GM21515 (cell line): ENCODE data around the gene YTHDF1.
"Not testable (repeated sequence)": the region's sequence is repeated elsewhere in the genome, so short reads cannot be mapped to it uniquely, and the experiment has no call there.

Source experiments
- ATAC-seq: cut with Tn5 transposase; IDR thresholded peaks from one replicate; pipeline ENCODE4 v1.9.1; 2021; ENCODE audit not compliant: unreplicated experiment

The YTHDF1 gene

GRCh38 chr20:63173552-63174191, 42.3 kb downstream of the YTHDF1 start:
- ATAC-seq: no peak

GRCh38 chr20:63172726-63173125, 43.2 kb downstream of the YTHDF1 start:
- ATAC-seq: no peak

- ATAC-seq: no peak
Measured at GRCh38 chr20:63171991-63172390, 43.9 kb downstream of the YTHDF1 start.

GRCh38 chr20:63169681-63170080, 46.2 kb downstream of the YTHDF1 start:
- ATAC-seq: no peak

GRCh38 chr20:63168861-63169260, 47.1 kb downstream of the YTHDF1 start:
- no peak for ATAC-seq

- no peak for ATAC-seq
Measured at GRCh38 chr20:63167918-63168520, 47.9 kb downstream of the YTHDF1 start.

- ATAC-seq: no peak
Measured at GRCh38 chr20:63167026-63167917, 48.7 kb downstream of the YTHDF1 start.

GRCh38 chr20:63166193-63167020, 49.5 kb downstream of the YTHDF1 start:
- ATAC-seq: no peak

GRCh38 chr20:63165356-63166192, 50.4 kb downstream of the YTHDF1 start:
- no peak for ATAC-seq

- ATAC-seq: no peak
Measured at GRCh38 chr20:63164484-63165355, 51.2 kb downstream of the YTHDF1 start.

GRCh38 chr20:63163596-63164483, 52.1 kb downstream of the YTHDF1 start:
- no peak for ATAC-seq

GRCh38 chr20:63163171-63163570, 52.8 kb downstream of the YTHDF1 start:
- no peak for ATAC-seq

GRCh38 chr20:63162206-63162795, 53.6 kb downstream of the YTHDF1 start:
- ATAC-seq: no peak

- ATAC-seq: no peak
Measured at GRCh38 chr20:63161176-63161651, 54.7 kb downstream of the YTHDF1 start.

- no peak for ATAC-seq
Measured at GRCh38 chr20:63160641-63161175, 55.2 kb downstream of the YTHDF1 start.

- ATAC-seq: no peak
Measured at GRCh38 chr20:63159826-63160640, 55.9 kb downstream of the YTHDF1 start.

GRCh38 chr20:63159251-63159650, 56.7 kb downstream of the YTHDF1 start:
- ATAC-seq: not testable (repeated sequence)
